Stimulated activated naive CD4-positive, alpha-beta T cell treated with Interleukin-2 at 50 U/mL for 16 hours (primary cell): Measurements from ENCODE around the gene NFX1.
"Not testable (repeated sequence)": the region's sequence is repeated elsewhere in the genome, so short reads cannot be mapped to it uniquely, and the experiment has no call there.

Experiments used
- DNase-seq: peaks from one replicate; lab custom pipeline; 2025; lab: John Stamatoyannopoulos, UW

NFX1 gene

DNA sequence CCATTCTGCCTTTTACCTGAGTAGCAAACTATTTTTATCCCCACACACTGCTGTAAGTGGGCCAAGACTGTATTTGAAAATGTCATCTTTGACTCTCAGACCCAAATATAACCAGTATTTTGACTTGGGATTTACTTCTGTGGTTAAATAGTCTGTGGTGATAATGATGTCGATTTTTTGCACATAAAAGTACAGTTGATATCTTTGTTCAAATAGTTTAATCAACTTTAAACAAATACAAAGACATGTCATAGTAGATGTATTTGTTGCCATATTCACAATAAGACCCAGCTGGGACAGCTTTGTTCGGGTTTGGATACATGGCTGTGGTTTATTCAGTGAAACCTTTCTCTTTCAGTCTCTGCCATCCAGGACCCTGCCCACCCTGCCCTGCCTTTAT is 20.4 kb downstream of the NFX1 start:
- no peak for DNase-seq

- DNase-seq: no peak
Observed at GRCh38 chr9:33311953-33312352, 21.6 kb downstream of the NFX1 start.

DNA sequence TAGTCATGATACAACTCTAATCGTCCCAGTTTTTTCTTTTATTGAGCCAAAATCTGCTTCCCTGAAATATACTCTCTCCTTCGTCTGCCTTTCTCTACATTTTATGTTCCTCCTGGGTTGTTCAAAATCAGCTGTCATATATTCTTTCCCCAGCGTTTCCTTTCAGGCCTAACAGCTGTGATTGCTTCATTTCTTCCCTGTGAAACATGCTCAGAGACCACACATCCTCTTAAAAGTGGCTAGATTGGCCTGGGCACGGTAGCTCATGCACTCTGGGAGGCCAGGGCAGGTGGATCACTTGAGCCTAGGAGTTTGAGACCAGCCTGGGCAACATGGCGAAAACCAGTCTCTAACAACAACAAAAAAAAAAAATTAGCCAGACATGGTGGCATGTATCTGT is 25.1 kb downstream of the NFX1 start:
- no peak for DNase-seq

DNA sequence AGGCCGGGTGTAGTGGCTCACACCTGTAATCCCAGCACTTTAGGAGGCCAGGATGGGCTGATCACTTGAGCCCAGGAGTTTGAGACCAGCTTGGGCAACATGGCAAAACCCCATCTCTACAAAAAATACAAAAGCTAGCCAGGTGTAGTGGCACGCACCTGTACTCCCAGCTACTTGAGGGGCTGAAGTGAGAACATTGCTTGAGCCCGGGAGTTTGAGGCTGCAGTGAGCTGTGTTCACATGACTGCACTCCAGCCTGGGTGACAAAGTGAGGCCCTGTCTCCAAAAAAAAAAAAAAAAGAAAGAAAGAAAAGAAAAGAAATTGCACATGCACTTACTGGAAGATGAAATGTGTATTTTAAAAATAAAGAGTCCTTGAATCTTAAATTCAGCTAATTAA is 26.8 kb downstream of the NFX1 start:
- not testable (repeated sequence) for DNase-seq

DNA sequence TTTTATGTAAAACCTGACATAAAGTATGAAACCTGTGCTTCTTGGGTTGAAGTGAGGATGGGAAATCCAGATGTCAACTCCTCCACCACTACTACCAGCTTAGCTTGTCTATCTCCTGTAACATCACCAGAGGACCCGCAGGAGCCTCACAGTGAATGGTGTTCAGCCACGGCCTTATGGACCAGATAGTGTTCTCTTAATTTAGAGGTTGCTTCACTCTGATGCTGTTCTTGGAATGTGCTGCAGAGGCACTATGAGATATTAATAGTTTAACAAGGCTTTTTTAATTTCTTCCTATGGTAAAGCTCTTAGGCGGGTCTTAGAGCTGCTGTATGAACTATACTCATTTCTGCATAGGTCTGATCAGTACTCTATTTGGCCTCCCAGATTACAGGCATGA is 27.9 kb downstream of the NFX1 start:
- no peak for DNase-seq

GRCh38 chr9:33318781-33319180 is 28.5 kb downstream of the NFX1 start:
- DNase-seq: no peak

DNA sequence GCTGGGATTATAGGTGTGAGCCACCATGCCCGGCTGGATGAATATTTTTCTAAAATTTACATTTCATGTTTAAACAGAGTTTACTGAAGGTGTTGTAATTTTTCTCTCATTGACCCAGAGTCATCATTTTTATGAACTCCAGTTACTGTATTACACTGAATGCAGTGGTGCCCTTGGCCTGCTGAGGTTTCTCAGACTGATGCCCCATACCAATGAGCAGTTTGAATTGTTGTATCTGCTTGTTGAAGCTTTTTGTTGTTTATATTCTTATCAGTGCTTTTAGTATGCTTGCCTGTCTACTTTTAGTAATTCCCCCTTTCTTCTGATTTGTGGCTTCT is 29.9 kb downstream of the NFX1 start:
- DNase-seq: no peak

DNA sequence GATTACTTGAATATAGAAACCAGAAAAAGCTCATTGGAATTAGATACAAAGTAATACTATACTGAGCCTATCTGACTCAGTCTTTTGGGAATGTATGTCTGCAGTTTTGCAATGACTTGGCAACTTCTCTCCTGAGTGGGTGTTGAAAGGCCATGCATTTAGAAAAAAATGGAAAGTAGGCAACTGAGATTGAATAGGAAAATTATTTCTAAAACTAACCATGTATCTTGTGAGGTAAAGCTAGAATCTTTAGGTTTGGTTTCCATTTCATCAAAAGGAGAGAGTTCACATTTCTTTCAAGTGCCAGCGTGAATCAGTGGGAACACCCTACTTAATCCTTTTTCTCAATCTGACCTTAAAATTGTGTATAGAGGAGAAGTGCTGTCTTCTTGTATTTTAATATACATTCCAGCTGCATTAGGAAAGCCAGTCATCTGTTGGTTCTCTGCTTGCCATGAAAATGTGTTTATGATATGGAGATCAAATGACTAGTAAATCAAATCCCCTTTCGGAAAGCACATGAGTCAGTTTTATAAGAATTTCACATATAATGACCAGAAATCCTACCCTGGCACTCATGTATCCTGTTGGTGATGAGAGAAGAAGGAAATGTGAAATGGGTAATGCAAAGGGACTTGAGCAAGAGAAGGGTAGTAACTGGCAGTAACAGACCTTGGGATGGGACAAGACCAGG is 30.4 kb downstream of the NFX1 start:
- DNase-seq: no peak

GRCh38 chr9:33329117-33329563 is 38.8 kb downstream of the NFX1 start:
- DNase-seq: no peak

- no peak for DNase-seq
Observed at GRCh38 chr9:33329979-33330378, 39.7 kb downstream of the NFX1 start.

- DNase-seq: no peak
Observed at GRCh38 chr9:33331377-33331891, 41.1 kb downstream of the NFX1 start.

DNA sequence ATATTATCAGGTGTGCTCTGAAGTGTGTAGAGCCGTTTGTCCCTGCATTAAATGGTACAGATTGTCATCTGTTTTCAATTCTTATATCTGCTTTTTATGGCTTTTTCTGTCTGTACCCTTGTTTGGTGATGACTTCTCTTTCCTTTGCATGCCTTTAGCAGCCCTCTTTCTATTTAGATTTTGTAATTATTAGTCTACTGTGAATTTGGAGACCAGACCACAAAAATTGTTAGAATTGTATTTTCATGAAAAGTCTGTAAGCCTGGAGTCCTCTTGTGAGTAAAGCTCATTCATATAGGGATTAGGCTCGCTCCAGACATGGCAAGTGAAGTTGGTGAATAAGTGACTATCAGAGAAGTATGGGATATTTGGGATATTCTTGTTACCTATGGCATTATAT is 41.7 kb downstream of the NFX1 start:
- no peak for DNase-seq

GRCh38 chr9:33332956-33333355 is 42.6 kb downstream of the NFX1 start:
- DNase-seq: not testable (repeated sequence)

DNA sequence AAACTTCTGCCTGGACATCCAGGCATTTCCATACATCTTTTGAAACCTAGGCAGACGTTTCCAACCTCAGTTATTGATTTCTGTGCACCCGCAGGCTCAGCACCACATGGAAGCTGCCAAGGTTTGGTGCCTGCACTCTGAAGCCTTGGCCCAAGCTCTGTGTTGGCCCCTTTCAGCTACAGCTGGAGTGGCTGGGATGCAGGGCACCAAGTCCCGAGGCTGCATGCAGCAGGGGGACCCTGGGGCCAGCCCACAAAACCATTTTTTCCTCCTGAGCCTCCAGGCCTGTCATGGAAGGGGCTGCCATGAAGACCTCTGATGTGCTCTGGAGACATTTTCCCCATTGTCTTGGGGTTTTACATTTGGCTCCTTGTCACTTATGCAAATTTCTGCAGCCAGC is 49.9 kb downstream of the NFX1 start:
- no peak for DNase-seq

DNA sequence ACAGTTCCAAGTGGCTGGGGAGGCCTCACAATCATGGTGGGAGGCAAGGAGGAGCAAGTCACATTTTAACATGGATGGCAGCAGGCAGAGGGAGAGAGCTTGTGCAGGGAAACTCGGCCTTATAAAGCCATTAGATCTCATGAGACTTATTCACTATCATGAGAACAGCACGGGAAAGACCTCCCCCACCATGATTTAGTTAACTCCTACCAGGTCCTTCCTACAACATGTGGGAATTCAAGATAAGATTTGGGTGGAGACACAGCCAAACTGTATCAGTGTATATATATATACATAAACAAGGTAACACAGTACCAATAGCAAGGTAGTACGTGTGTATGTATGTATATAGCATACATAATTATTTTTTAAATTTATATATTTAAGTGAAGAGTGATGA is 50.9 kb downstream of the NFX1 start:
- no peak for DNase-seq

DNA sequence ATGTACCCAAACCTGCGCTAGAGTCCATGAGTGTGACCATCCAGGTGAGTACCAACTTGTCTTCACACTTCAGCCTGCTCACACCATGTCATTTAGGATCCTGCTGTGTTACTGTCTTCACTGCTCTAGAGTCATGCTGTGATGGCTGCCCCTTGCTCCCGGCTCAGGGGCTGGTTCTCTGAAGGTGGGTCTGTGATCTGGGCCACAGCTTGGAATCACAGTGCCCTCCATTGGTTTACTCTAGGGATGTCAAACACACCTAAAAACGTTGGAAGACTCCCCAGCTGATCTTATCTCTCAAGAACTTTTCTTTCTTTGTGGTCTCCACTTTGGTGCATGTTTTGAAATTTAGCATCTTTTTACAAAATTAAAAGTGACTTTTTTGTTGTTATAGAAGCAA is 53.8 kb downstream of the NFX1 start:
- no peak for DNase-seq

DNA sequence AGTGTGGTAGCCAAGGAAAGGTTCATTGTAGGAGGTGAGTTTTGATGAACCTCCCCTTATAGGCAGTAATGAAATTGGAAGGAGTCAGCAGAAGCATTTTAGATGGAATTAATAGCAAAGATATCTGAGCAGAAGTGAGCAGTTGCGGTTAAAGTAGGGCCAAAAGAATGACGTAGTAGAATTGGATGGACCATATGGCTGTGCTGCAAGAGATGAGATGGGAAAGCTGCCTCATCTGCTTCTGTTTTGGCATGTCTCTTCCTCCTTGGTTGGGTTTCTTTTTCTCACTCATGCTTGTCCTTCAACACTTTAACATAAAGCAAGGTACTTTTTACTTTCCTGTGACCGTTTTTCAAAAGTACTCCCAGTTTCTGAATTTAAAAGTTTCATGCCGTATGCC is 56.2 kb downstream of the NFX1 start:
- DNase-seq: no peak

DNA sequence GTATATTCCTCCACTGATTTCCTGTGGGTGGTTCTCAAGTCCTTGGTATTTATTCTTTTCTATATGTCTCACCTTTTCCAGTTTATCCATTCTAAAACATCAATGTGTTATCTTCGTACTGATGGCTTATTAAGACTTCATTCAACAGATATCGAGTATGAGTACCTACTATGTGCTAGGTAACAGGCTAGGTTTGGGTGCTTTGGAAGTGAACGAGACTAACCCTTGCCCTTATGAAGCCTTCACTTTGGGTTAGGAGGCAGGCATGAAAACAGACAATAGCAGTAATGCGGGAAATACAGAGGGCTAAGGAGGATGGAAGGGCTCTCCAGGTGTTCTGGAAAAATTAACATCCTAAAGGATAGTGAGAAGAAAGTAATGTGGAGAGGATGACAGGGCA is 58.7 kb downstream of the NFX1 start:
- DNase-seq: no peak

- no peak for DNase-seq
Observed at GRCh38 chr9:33349743-33350142, 59.4 kb downstream of the NFX1 start.

- DNase-seq: no peak
Observed at GRCh38 chr9:33350310-33350709, 60.0 kb downstream of the NFX1 start.

- no peak for DNase-seq
Observed at GRCh38 chr9:33351547-33351946, 61.2 kb downstream of the NFX1 start.

- DNase-seq: no peak
Observed at GRCh38 chr9:33354651-33355211, 64.4 kb downstream of the NFX1 start.

- no peak for DNase-seq
Observed at GRCh38 chr9:33355933-33356332, 65.6 kb downstream of the NFX1 start.

- DNase-seq: not testable (repeated sequence)
Observed at GRCh38 chr9:33358641-33359040, 68.3 kb downstream of the NFX1 start.
